IMR-90 (cell line): ENCODE measurements around the gene PPP1R9B. TPM values are rescaled to one million over a fixed set of nuclear protein-coding genes. Genes with fewer than 3 reads are reported as not detected.

Experiments
- ATAC-seq: fragments of 200-7000 bp; cut with Tn5 transposase; 2 replicates; pipeline ENCODE4 v1.9.1; 2020; ENCODE audit warnings: low read depth, mild to moderate bottlenecking, moderate library complexity
- BruUV-seq: library from RNA; stranded (reverse); fragments of 400-500 nt; replicated peaks from 2 replicates; lab custom pipeline; 2021; lab: Mats Ljungman, UMichigan
- CTCF ChIA-PET: fragments of 300-600 bp; formaldehyde crosslinking; extraction: SDS; loops from one replicate; lab custom pipeline; 2021; ENCODE audit warnings: antibody characterized with exemption; lab: Yijun Ruan, JAX
- POLR2A ChIA-PET: fragments of 300-600 bp; sonication (Branson Sonifier 250); formaldehyde crosslinking; loops from one replicate; lab custom pipeline; 2022; ENCODE audit warnings: antibody characterized with exemption; ENCODE audit not compliant: unreplicated experiment; lab: Charles Lee
- DNase-seq: peaks from one replicate; pipeline ENCODE4 v3.0.0; 2013
- H2AFZ ChIP-seq: replicated peaks from 2 replicates; pipeline ENCODE3; 2013; ENCODE audit warnings: low read length, mild to moderate bottlenecking; ENCODE audit not compliant: poor library complexity
- H2AK5ac ChIP-seq: 2 replicates; pipeline ENCODE4 v1.6.1; 2013; ENCODE audit warnings: low read depth, low read length, inconsistent platforms
- H2AK9ac ChIP-seq: replicated peaks from 2 replicates; pipeline ENCODE3; 2013; ENCODE audit warnings: mild to moderate bottlenecking, low read depth, low read length, moderate library complexity; ENCODE audit not compliant: poor library complexity
- H2BK120ac ChIP-seq: 2 replicates; pipeline ENCODE4 v1.6.1; 2013; ENCODE audit warnings: low read depth, low read length, inconsistent platforms
- H2BK15ac ChIP-seq: 3 replicates; pipeline ENCODE4 v1.6.1; 2013; ENCODE audit warnings: low read depth, low read length, inconsistent platforms
- H2BK20ac ChIP-seq: 2 replicates; pipeline ENCODE4 v1.6.1; 2013; ENCODE audit warnings: low read depth, mild to moderate bottlenecking, inconsistent platforms, low read length, moderate library complexity
- H2BK5ac ChIP-seq: 2 replicates; pipeline ENCODE4 v1.6.1; 2013; ENCODE audit warnings: mild to moderate bottlenecking, low read depth, low read length, inconsistent platforms; ENCODE audit not compliant: poor library complexity, severe bottlenecking
- H3K14ac ChIP-seq: replicated peaks from 2 replicates; pipeline ENCODE4 v1.6.1; 2013; ENCODE audit warnings: low read depth, low read length, inconsistent platforms
- H3K18ac ChIP-seq: 2 replicates; pipeline ENCODE4 v1.6.1; 2013; ENCODE audit warnings: low read depth, low read length, control low read depth
- H3K23ac ChIP-seq: 2 replicates; pipeline ENCODE4 v1.6.1; 2013; ENCODE audit warnings: low read depth, low read length, inconsistent platforms
- H3K27ac ChIP-seq: 2 replicates; pipeline ENCODE4 v1.5.1; 2013; ENCODE audit warnings: mild to moderate bottlenecking, control low read depth, low read length; ENCODE audit not compliant: insufficient read depth
- H3K27me3 ChIP-seq: 2 replicates; pipeline ENCODE4 v1.6.1; 2013; ENCODE audit warnings: low read length; ENCODE audit not compliant: control insufficient read depth, insufficient read depth
- H3K36me3 ChIP-seq: 2 replicates; pipeline ENCODE4 v1.6.1; 2013; ENCODE audit warnings: low read length, mixed read lengths; ENCODE audit not compliant: control insufficient read depth, insufficient read depth
- H3K4ac ChIP-seq: 2 replicates; pipeline ENCODE4 v1.6.1; 2013; ENCODE audit warnings: low read depth, low read length, inconsistent platforms
- H3K4me1 ChIP-seq: 2 replicates; pipeline ENCODE4 v1.6.1; 2013; ENCODE audit warnings: low read length, mixed read lengths; ENCODE audit not compliant: control insufficient read depth, insufficient read depth
- H3K4me2 ChIP-seq: 2 replicates; pipeline ENCODE4 v1.6.1; 2013; ENCODE audit warnings: low read depth, mild to moderate bottlenecking, control low read depth, low read length, moderate library complexity
- H3K4me3 ChIP-seq: 2 replicates; pipeline ENCODE4 v1.5.1; 2013; ENCODE audit warnings: low read depth, mild to moderate bottlenecking, control low read depth, low read length, moderate library complexity; ENCODE audit not compliant: insufficient read depth
- H3K56ac ChIP-seq: 2 replicates; pipeline ENCODE4 v1.6.1; 2013; ENCODE audit warnings: low read length, inconsistent platforms; ENCODE audit not compliant: insufficient read depth; ENCODE audit errors: extremely low read depth
- H3K79me1 ChIP-seq, 2 experiments: 2 replicates each; pipeline ENCODE4 v1.6.1; 2013; ENCODE audit warnings: low read length in 2 of 2, inconsistent platforms in 1 of 2, low read depth in 1 of 2
- H3K9ac ChIP-seq: 2 replicates; pipeline ENCODE4 v1.6.1; 2013; ENCODE audit warnings: low read depth, low read length, control low read depth
- H3K9me1 ChIP-seq: 2 replicates; pipeline ENCODE4 v1.6.1; 2013; ENCODE audit warnings: low read length, inconsistent platforms; ENCODE audit not compliant: insufficient read depth
- H3K9me3 ChIP-seq: 2 replicates; pipeline ENCODE4 v1.6.1; 2013; ENCODE audit warnings: low read length; ENCODE audit not compliant: control insufficient read depth, insufficient read depth
- H4K20me1 ChIP-seq: 2 replicates; pipeline ENCODE4 v1.6.1; 2013; ENCODE audit warnings: low read length, inconsistent platforms; ENCODE audit not compliant: insufficient read depth
- H4K5ac ChIP-seq: 2 replicates; pipeline ENCODE4 v1.6.1; 2013; ENCODE audit warnings: mild to moderate bottlenecking, low read depth, low read length, control low read depth
- H4K8ac ChIP-seq, 2 experiments: 2 replicates each; pipeline ENCODE4 v1.6.1; 2013; ENCODE audit warnings: low read depth in 2 of 2, low read length in 2 of 2, control low read depth in 1 of 2, inconsistent platforms in 1 of 2
- H4K91ac ChIP-seq: 2 replicates; pipeline ENCODE4 v1.6.1; 2013; ENCODE audit warnings: low read depth, low read length, inconsistent platforms; ENCODE audit not compliant: insufficient read depth
- CEBPB ChIP-seq: IDR thresholded peaks from 2 replicates; pipeline ENCODE4 v1.6.1; 2012; ENCODE audit warnings: low read depth, low read length, improper control_type of control experiment
- POLR2A ChIP-seq: IDR thresholded peaks from 2 replicates; pipeline ENCODE4 v1.6.1; 2012; ENCODE audit warnings: mild to moderate bottlenecking, low read depth, low read length
- WGBS, 2 experiments: methylation state at CpG; one replicate each; pipeline versions ENCODE4 v1.1.5 to v1.1.7; 2013; ENCODE audit warnings: missing lambda C conversion rate in 2 of 2; ENCODE audit not compliant: insufficient read length in 1 of 2; ENCODE audit errors: extremely low coverage in 2 of 2; 5-methylcytosine and 5-hydroxymethylcytosine counted together
- dilution Hi-C: fragments of 300-500 bp; cut with HindIII; formaldehyde crosslinking; loops from one replicate; pipeline ENCODE4 v1.14.3; 2018; ENCODE audit warnings: low sequenced_read_pairs; ENCODE audit not compliant: unreplicated experiment
- in situ Hi-C: fragments of 300-500 bp; cut with MboI; formaldehyde crosslinking; loops from 3 replicates; pipeline ENCODE4 v1.14.3; 2019; ENCODE audit warnings: low sequenced_read_pairs, inconsistent platforms, mixed read lengths
- intact Hi-C: fragments of 100-400 bp; cut with micrococcal nuclease; formaldehyde crosslinking; loops from 2 replicates; pipeline ENCODE4 v1.10.0; 2022
- polyA plus RNA-seq, 3 experiments: library from polyadenylated mRNA; depleted of rRNA; stranded (reverse); fragments of >200 nt; gene quantifications; 2 replicates each; pipeline ENCODE4 v1.2.3, GENCODE V29; 2012; ENCODE audit warnings: low replicate concordance in 1 of 3
- total RNA-seq: library from RNA; depleted of rRNA; stranded (reverse); fragments of >200 nt; gene quantifications from 2 replicates; pipeline ENCODE4 v1.2.3, GENCODE V29; 2012

PPP1R9B gene
- total and polyA plus RNA-seq, 2 of the 4 experiments (the other 2 are of a cell fraction) = 23.0 to 28.0 TPM

- TF ChIP-seq POLR2A = no peak; the same call in 1 of the 2 replicates
Measured at GRCh38 chr17:50181591-50182560, 31.4 kb upstream of the PPP1R9B start (continued).

- no peak overlapping the region; the same call in 1 of the 2 replicates for H2AK5ac ChIP-seq
- H3K4me1 ChIP-seq = peaks cover 21% of the 10 kb centered on the region
- H3K9me1 ChIP-seq = peaks cover 25% of the 10 kb centered on the region
- CTCF ChIA-PET = interaction anchor here (0.6 kb wide), 1 partner anchor 115 kb away, joined by 4 read pairs; no protein-coding TSS in a partner anchor
- no TSS peak for BruUV-seq
- DNase-seq (no peak), ATAC-seq (no peak)
- peaks cover 11 to 26% of the 10 kb centered on the region in 2 experiments; a peak in 3 of 4 replicates for H3K79me1 ChIP-seq
- peak overlapping the region; percentile 14 for H3K27ac ChIP-seq
- no peak overlapping the region for H3K4me3 ChIP-seq
- peak overlapping the region; percentile 59 for H2AFZ ChIP-seq
- no peak overlapping the region for H3K18ac ChIP-seq
- intact Hi-C loops (no loop called here), in situ Hi-C loops (no loop called here), dilution Hi-C loops (no loop called here)
- H3K9ac ChIP-seq = no peak overlapping the region
- H4K8ac ChIP-seq = peak overlapping the region in 1 of 2 experiments; percentile 24; a peak in 1 of 4 replicates
- TF ChIP-seq CEBPB = no peak
- H3K27me3 ChIP-seq = no peaks in the 10 kb centered on the region
- no peaks in the 10 kb centered on the region for H3K9me3 ChIP-seq
- no peak overlapping the region for H2BK20ac ChIP-seq
- POLR2A ChIA-PET = interaction anchor here (0.5 to 2.0 kb wide), 6 partner anchors 9 to 87 kb away, joined by 3 to 5 read pairs (median 3); no protein-coding TSS in a partner anchor
- peaks cover 33% of the 10 kb centered on the region for H3K36me3 ChIP-seq
- peak overlapping the region; percentile 16 for H2BK5ac ChIP-seq
- H2AK9ac ChIP-seq = peak overlapping the region; percentile 39
- no CpG with 5 or more reads among the region's 13 CpGs for WGBS, 2 experiments
- H3K23ac ChIP-seq = no peak overlapping the region
- no peak overlapping the region for H4K5ac ChIP-seq
- no peak overlapping the region for H2BK15ac ChIP-seq
- H3K4ac ChIP-seq = peak overlapping the region; percentile 17; the same call in 1 of the 2 replicates
- H3K56ac ChIP-seq = no peak overlapping the region
- H3K14ac ChIP-seq = no peak overlapping the region
- no peak overlapping the region; the same call in 1 of the 2 replicates for H4K91ac ChIP-seq
- H2BK120ac ChIP-seq = no peak overlapping the region
- H4K20me1 ChIP-seq = peaks cover 69% of the 10 kb centered on the region
- no peak overlapping the region for H3K4me2 ChIP-seq
Measured at GRCh38 chr17:50181144-50181543, 30.7 kb upstream of the PPP1R9B start.
